HS-5 (cell line): Measurements from ENCODE around the gene PPP6R3.
"Not testable (repeated sequence)": the region's sequence is repeated elsewhere in the genome, so short reads cannot be mapped to it uniquely, and the experiment has no call there.

ENCODE experiments used
- DNase-seq: peaks from one replicate; pipeline ENCODE4 v3.0.0-alpha.2; 2012; ENCODE audit warnings: low read depth

PPP6R3 gene

DNA sequence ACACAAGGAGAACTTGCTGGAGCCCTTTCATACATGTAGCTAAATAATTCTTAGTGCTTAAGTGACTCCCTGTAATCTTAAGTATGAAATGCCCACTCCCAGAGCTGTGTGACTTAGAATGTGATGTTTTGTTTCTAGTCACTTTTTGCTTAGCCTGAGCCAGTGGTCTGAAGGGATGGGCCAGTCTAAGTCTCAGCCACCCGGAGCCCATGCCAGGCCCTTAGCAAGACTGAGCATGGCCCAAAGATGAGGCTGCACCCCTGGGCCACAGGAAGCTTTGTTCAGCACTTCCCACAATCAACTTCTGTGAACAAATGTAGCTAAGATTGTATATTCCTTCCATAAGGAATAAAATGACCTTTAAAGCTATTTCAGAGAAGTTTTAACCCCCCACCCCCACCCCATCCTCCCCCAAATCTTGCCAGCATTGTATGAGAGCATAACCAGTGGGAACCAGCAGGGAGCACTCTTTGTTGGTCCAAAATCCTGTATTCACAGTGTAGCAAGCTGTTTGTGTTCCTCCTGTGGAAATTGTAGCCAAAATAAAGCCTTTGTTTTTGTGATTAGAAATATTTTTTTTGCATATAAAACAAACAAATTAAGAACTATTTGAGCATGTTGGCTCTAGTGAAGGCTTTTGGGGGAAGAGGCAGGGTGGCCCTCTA lies 150.0 kb downstream of the PPP6R3 start:
- no peak for DNase-seq

DNA sequence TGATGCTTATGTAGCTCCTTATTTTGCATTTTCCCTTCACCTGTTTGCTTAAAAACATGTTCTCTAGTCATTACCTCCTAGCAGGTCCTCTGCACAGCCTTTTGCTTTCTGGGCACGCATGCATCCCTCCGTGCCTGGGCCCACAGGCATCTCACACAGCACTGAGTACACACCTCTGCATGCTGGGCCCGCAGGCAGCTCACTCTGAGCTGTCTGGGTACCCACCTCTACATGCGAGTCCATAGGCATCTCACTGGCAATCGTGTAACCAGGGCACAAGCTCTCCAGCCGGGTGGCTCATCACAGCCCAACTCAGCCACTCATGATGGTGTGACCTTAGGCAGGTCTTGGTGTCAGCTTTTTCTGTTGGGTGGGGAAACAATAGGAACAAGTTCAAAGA lies 155.1 kb downstream of the PPP6R3 start:
- no peak for DNase-seq

DNA sequence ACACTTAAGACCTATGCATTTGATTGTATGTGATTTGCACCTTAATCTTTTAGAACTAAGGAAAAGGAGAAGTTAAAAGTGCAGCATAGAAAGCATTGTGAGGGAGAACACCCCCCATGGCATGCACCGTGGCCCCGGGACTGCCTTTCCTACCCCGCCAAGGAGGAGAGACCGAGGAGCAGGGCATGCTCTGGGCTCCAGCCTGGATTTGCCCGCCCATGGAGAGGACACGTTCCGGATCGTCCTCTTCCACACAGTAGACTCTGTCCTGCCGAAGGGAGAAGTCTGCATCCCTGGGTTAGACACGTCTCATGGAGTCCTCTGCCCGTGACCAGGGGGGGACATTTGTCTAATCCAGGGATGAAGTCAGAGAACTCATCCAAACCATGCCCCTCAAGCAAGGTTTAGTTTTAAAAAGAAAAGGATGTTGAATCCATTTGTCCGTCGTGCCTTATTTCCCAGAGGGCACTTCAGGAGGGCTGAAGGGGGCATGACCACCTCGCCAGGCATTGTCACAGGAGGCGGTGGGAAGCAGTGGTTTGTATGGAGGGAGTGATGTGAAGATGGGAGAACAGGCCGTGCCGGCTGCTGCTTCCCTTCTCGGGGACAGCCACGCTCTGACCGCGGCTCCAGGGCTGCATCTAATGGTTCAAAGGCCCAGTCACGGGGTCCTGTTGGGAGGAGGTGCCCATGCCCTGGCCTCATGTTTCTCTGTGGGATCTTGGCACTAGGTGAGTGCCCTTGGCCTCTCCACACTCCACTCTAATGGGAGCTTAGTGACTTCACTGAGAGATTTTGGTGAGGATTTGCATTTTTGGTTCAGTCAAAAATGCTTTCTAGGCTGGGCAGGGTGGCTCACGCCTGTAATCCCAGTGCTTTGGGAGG lies 157.6 kb downstream of the PPP6R3 start:
- DNase-seq: no peak

DNA sequence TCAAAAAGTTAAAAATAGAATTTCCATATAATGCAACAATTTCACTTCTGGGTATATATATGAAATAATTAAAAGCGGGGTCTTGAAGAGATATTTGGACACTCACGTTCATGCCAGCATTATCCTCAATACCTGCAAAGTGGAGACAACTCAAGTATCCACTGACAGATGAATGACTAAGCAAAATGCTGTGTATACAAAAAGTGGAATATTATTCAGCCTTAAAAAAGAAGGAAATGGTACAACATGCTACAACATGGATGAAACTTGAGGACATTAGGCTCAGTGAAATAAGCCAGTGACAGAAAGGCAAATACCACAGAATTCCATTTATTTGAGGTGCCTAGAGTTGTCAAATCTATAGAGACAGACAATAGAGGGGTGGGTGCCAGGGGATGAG lies 161.3 kb downstream of the PPP6R3 start:
- DNase-seq: no peak

DNA sequence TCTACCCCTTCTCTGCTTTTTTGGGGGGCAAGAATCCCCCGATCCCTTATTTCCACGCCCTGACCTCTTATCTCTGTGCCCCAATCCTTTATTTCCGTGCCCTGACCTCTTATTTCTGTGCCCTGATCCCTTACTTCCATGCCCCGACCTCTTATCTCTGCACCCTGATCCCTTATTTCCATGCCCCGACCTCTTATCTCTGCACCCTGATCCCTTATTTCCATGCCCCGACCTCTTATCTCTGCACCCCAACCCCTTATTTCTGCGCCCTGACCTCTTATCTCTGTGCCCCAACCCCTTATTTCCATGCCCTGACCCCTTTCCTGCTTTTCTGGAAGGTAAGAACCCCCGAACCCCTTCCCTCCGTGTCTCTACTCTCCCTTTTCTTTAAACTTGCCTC lies 163.2 kb downstream of the PPP6R3 start:
- not testable (repeated sequence) for DNase-seq

DNA sequence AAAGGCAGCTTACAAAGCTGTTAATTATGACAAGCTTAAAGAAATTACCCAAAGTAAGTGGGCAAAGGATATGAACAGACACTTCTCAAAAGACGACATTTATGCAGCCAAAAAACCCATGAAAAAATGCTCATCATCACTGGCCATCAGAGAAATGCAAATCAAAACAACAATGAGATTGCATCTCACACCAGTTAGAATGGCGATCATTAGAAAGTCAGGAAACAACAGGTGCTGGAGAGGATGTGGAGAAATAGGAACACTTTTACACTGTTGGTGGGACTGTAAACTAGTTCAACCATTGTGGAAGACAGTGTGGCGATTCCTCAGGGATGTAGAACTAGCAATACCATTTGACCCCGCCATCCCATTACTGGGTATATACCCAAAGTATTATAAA lies 164.5 kb downstream of the PPP6R3 start:
- DNase-seq: not testable (repeated sequence)

GRCh38 chr11:68626236-68626635 lies 165.7 kb downstream of the PPP6R3 start:
- not testable (repeated sequence) for DNase-seq

DNA sequence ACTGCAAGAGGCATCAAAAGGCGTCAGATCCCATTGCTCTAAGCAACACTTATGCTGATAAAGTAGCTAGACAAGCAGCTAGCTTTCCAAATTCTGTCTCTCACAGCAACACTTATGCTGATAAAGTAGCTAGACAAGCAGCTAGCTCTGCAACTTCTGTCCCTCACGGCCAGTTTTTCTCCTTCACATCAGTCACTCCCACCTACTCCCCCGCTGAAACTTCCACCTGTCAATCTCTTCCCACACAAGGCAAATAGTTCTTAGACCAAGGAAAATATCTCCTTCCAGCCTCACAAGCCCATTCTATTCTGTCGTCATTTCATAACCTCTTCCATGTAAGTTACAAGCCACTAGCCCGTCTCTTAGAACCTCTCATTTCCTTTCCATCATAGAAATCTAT lies 168.3 kb downstream of the PPP6R3 start:
- not testable (repeated sequence) for DNase-seq

GRCh38 chr11:68632375-68632774 lies 171.8 kb downstream of the PPP6R3 start:
- not testable (repeated sequence) for DNase-seq

DNA sequence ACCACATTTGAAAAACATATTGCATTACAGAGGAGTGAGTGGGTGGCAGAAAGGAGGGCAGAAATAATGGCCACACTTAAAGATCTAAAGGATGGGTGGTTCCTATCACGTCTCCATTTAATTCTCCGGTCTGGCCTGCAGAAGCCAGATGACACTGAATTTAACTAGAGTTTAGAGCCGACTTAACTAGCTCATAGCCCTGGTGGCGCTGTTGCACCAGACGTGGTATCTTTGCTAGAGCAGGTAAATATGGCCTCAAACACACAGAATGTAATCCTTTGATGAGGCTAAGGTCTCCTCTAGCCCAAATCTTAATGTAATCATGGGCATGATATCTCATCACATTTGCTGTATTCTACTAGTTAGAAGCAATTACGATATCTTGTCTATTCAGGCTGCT lies 172.2 kb downstream of the PPP6R3 start:
- peak; percentile 10 for DNase-seq

DNA sequence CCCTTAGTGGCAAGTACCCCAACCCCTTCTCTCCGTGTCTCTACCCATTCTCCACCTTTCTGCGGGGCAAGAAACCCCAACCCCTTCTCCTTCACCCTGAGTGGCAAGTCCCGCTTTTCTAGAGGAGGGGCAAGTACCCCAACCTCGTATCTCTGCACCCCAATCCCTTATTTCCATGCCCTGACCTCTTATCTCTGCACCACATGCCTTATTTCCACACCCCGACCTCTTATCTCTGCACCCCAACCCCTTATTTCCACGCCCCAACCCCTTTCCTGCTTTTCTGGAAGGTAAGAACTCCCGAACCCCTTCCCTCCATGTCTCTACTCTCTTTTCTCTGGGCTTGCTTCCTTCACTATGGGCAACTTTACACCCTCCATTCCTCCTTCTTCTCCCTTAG lies 174.1 kb downstream of the PPP6R3 start:
- not testable (repeated sequence) for DNase-seq

- DNase-seq: not testable (repeated sequence)
Observed at GRCh38 chr11:68635172-68635571, 174.6 kb downstream of the PPP6R3 start.

DNA sequence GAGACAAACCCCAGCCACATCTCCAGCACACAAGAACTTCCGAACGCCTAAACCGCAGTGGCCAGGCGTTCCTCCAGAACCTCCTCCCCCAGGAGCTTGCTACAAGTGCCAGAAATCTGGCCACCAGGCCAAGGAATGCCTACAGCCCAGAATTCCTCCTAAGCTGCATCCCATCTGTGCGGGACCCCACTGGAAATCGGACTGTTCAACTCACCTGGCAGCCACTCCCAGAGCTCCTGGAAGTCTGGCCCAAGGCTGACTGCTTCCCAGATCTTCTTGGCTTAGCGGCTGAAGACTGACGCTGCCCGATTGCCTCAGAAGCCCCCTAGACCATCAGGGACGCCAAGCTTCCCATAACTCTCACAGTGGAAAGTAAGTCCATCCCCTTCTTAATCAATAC lies 175.3 kb downstream of the PPP6R3 start:
- DNase-seq: not testable (repeated sequence)

DNA sequence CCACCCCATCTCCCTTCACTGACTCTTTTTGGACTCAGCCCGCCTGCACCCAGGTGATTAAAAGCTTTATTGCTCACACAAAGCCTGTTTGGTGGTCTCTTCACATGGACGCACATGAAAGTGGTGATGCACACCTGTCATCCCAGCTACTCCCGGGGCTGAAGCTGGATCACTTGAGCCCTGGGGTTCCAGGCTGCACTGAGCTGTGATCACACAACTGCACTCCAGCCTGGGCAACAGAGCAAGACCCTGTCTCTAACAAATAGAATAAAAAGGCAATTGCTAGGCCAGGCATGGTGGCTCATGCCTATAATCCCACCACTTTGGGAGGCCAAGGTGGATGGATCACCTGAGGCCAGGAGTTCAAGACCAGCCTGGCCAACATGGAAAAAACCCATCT lies 178.8 kb downstream of the PPP6R3 start:
- not testable (repeated sequence) for DNase-seq

DNA sequence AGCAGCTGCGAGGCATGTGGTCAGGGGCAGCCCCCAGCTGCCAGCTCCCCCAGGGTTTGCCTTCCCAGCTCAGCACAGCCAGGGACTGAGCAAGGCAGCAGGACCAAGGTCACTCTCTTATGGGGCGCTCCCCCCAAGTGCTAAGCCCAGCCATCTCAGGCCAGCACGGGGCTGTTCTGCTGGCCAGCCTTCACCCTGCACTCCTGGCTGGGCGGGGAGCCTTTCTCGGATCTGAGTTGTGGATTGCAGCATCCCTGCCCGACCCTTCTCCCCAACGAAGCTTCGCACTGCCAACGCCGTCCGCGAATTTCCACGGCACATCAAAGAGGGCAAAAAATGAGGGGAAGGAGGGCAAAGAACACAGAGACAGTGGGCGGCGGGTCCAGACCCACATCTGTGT lies 181.3 kb downstream of the PPP6R3 start:
- no peak for DNase-seq

GRCh38 chr11:68643585-68643984 lies 183.0 kb downstream of the PPP6R3 start:
- DNase-seq: no peak

DNA sequence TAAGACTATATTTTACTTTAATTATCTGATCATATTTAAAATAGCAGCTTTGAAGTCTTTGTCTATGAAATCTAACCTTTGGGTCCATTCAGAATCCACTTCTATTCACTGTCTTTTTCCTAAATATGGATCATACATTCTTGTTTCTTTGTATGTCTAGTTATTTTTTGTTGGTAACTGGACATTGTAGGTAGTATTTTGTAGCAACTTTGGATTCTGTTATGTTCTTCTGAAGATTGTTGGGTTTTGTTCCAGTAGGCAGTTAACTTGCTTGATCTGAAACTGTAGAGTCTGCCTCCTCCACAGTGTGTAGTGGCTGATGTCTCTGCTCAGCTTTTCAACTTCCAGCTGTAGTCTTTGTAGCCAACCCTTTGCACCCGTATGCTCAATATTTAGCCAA lies 186.3 kb downstream of the PPP6R3 start:
- no peak for DNase-seq

DNA sequence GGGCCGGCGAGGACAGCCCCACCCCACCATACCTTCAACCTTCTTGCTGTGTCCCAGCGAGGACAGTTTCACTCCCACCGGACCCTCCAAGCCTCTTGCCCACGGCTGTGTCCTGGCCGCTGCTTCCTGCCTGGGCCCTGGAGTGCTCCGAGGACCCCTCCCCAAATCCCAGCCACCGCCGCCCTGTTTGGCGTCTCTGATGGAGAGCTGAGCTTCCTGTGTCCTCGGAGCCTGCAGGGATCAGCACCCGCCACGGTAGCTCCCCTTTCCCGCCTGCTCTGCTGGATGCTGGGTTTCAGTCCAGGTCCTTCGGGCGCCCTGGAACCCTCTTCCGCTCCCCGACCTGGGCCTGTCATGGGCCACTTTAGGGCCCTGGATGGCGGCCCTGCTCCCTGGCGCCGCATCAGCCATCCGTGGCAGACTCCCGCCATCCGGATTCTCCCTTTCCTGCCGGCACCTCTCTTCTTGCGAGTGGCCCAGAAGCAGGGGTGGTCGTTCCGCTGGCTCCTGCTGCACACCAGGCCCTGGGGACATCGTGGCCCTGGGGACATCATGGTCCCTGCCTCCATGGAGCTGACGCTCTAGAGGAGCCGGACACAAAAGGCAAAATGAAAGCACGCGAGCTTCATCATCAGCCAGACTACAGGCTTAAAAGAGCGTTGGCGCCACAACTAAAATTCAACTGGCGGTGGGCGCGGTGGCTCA lies 189.5 kb downstream of the PPP6R3 start:
- no peak for DNase-seq

- no peak for DNase-seq
Observed at GRCh38 chr11:68650801-68651200, 190.2 kb downstream of the PPP6R3 start.

- no peak for DNase-seq
Observed at GRCh38 chr11:68651208-68651984, 190.8 kb downstream of the PPP6R3 start.

DNA sequence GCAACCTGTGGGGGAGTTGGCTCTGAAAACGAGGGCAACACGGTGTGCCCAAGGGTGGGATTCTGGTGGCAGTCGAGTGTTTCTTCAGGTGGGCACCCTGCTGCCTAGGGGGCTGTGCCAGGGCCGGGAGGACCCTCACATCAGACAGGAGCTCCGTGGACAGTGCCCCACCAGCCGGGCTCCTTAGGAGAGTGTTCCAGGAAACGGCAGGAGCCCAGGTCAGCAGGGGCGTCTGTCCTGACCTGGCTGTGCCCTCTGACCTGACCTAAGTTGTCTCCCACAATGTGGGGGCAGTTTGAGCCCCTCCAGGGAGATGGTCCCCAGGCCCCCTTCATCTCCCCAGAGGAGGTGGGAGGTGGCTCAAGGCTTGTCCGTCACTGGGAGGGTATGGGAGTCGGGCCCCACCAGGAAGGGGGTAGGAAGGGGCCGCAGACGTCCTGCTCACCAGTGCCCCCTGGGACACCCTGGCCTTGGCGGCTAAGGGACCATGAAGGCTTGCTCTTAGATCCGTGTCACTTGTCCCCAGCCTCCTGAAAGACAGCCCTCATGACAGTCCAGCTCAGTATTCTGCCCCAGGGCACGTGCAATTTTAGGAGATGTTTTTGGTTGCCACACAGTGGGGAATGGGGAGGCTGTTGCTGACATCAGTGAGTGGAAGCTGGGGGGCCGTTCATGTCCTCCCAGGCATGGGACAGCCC lies 191.6 kb downstream of the PPP6R3 start:
- no peak for DNase-seq
